Uterus (tissue), 2 donors: ENCODE data around the gene FYTTD1.

Experiments used
- CTCF ChIP-seq, 4 experiments: fragments of 200-600 bp in 2 of 4; fragments of 450-650 bp in 2 of 4; sonication (generic) in 2 of 4; IDR thresholded peaks; one replicate each; pipeline ENCODE4 v1.5.1; 2016 to 2019; ENCODE audit warnings: antibody characterized with exemption in 4 of 4, mild to moderate bottlenecking in 2 of 4, moderate library complexity in 1 of 4
- POLR2A ChIP-seq, 2 donors: fragments of 450-650 bp; IDR thresholded peaks; one replicate each; pipeline ENCODE4 v1.6.1; 2016; ENCODE audit warnings: antibody characterized with exemption in 2 of 2, mild to moderate bottlenecking in 1 of 2, moderate library complexity in 1 of 2

GRCh38 chr3:197796087-197796486 lies 46.4 kb downstream of the FYTTD1 start:
- no peak for TF ChIP-seq CTCF (IDR thresholded peaks at IDR 0.05)
- TF ChIP-seq POLR2A (IDR thresholded peaks at IDR 0.05): no peak
